A673 (cell line): ENCODE data around the gene CYB5A.

Experiments
- CTCF ChIP-seq: fragments of 300-800, 200-600 bp; sonication (generic); conservative IDR thresholded peaks from 2 replicates; pipeline ENCODE4 v1.5.1; 2017; ENCODE audit warnings: low read depth, mild to moderate bottlenecking, antibody characterized with exemption, low read length, moderate library complexity, mixed read lengths
- EZH2 ChIP-seq: fragments of 200-600 bp; sonication (generic); IDR thresholded peaks from 2 replicates; pipeline ENCODE4 v1.6.1; 2017; ENCODE audit warnings: borderline replicate concordance, low read depth, mild to moderate bottlenecking, mixed read lengths, antibody characterized with exemption, low read length; ENCODE audit not compliant: poor library complexity, severe bottlenecking

- TF ChIP-seq CTCF = no peak
- TF ChIP-seq EZH2 = no peak
These were observed 42.6 kb upstream of the CYB5A start for GRCh38 chr18:74334242-74334893.
